ENCODE measurements around the gene SPRED1. TPM values are rescaled to one million over a fixed set of nuclear protein-coding genes. Genes with fewer than 3 reads are reported as not detected.

Gene SPRED1
- total RNA-seq (7.3 TPM), polyA plus RNA-seq (5.3 TPM)
- long read RNA-seq, donor 1, result 0 reads
- long read RNA-seq, donor 2, result 0 reads
- long read RNA-seq, donor 3, full-length matches to known transcripts, result 2 of 2 reads
- long read RNA-seq, donor 3, partial matches to known transcripts, result 0 of 2 reads
- long read RNA-seq, donor 3, other reads (novel, unspliced or antisense), result 0 of 2 reads
- long read RNA-seq, donor 4, full-length matches to known transcripts, result 1 of 1 reads
- long read RNA-seq, donor 4, partial matches to known transcripts, result 0 of 1 reads
- long read RNA-seq, donor 4, other reads (novel, unspliced or antisense), result 0 of 1 reads
- long read RNA-seq, donor 5, full-length matches to known transcripts, result 4 of 4 reads
- long read RNA-seq, donor 5, partial matches to known transcripts, result 0 of 4 reads
- long read RNA-seq, donor 5, other reads (novel, unspliced or antisense), result 0 of 4 reads
- long read RNA-seq, donor 6, result 0 reads
- long read RNA-seq, donor 7, result 0 reads
- long read RNA-seq, donor 8, full-length matches to known transcripts, result 1 of 1 reads
- long read RNA-seq, donor 8, partial matches to known transcripts, result 0 of 1 reads
- long read RNA-seq, donor 8, other reads (novel, unspliced or antisense), result 0 of 1 reads
- long read RNA-seq, donor 9, full-length matches to known transcripts, result 2 of 2 reads
- long read RNA-seq, donor 9, partial matches to known transcripts, result 0 of 2 reads
- long read RNA-seq, donor 9, other reads (novel, unspliced or antisense), result 0 of 2 reads
- long read RNA-seq, donor 10, full-length matches to known transcripts, result 2 of 2 reads
- long read RNA-seq, donor 10, partial matches to known transcripts, result 0 of 2 reads
- long read RNA-seq, donor 10, other reads (novel, unspliced or antisense), result 0 of 2 reads

- Histone ChIP-seq H3K4me3 (ENCODE audit: low read length in 2 of 2) (peak within 1 kb of the TSS; percentile 61 to 81), H3K27ac (ENCODE audit: low read depth in 1 of 2, low read length in 1 of 2) (peak within 1 kb of the TSS; percentile 79 to 81), H3K9me3 (ENCODE audit: control insufficient read depth in 2 of 2, insufficient read depth in 1 of 2, low read length in 1 of 2) (no peaks in the 10 kb centered on the region), H3K27me3 (ENCODE audit: control insufficient read depth in 2 of 2, insufficient read depth in 1 of 2, low read length in 1 of 2) (peaks cover 24 to 45% of the 10 kb centered on the region in 2 donors), H3K36me3 (ENCODE audit: control insufficient read depth in 2 of 2, insufficient read depth in 2 of 2, low read length in 1 of 2) (no peaks in the 10 kb centered on the region), H3K4me1 (ENCODE audit: control insufficient read depth in 2 of 2, insufficient read depth in 2 of 2, low read length in 2 of 2) (peaks cover 3 to 11% of the 10 kb centered on the region in 2 donors)
- DNase-seq (ENCODE audit: low read depth in 6 of 9, low spot score in 9 of 9), result peak in 4 of 9 donors; percentile 2 to 34 (median 8)
- WGBS, result under 1% methylated on average over 75 of the region's 75 CpGs
Measured at GRCh38 chr15:38252481-38253350, at the start of gene SPRED1. SPRED1 (plus strand) TSS chr15:38252836; CDS start chr15:38253186, 350 bp downstream.

- H3K9me3 ChIP-seq (ENCODE audit: control insufficient read depth in 2 of 2, insufficient read depth in 1 of 2, low read length in 1 of 2), result no peaks in the 10 kb centered on the region
- H3K36me3 ChIP-seq (ENCODE audit: control insufficient read depth in 2 of 2, insufficient read depth in 2 of 2, low read length in 1 of 2), result no peaks in the 10 kb centered on the region
- 94% methylated on average over 3 of the region's 3 CpGs for WGBS
- no peaks in the 10 kb centered on the region for H3K4me1 ChIP-seq (ENCODE audit: control insufficient read depth in 2 of 2, insufficient read depth in 2 of 2, low read length in 2 of 2)
- no peak for DNase-seq (ENCODE audit: low read depth in 6 of 9, low spot score in 9 of 9)
- no peak overlapping the region for H3K27ac ChIP-seq (ENCODE audit: low read depth in 1 of 2, low read length in 1 of 2)
- no peaks in the 10 kb centered on the region for H3K27me3 ChIP-seq (ENCODE audit: control insufficient read depth in 2 of 2, insufficient read depth in 1 of 2, low read length in 1 of 2)
- H3K4me3 ChIP-seq (ENCODE audit: low read length in 2 of 2), result no peak overlapping the region
Measured at GRCh38 chr15:38205526-38206272, 46.9 kb upstream of the SPRED1 start.

GRCh38 chr15:38207621-38208020, 45.0 kb upstream of the SPRED1 start:
- H3K36me3 ChIP-seq (ENCODE audit: control insufficient read depth in 2 of 2, insufficient read depth in 2 of 2, low read length in 1 of 2), result no peaks in the 10 kb centered on the region
- H3K9me3 ChIP-seq (ENCODE audit: control insufficient read depth in 2 of 2, insufficient read depth in 1 of 2, low read length in 1 of 2), result no peaks in the 10 kb centered on the region
- no peak for DNase-seq (ENCODE audit: low read depth in 6 of 9, low spot score in 9 of 9)
- no peak overlapping the region for H3K27ac ChIP-seq (ENCODE audit: low read depth in 1 of 2, low read length in 1 of 2)
- no peak overlapping the region for H3K4me3 ChIP-seq (ENCODE audit: low read length in 2 of 2)
- H3K4me1 ChIP-seq (ENCODE audit: control insufficient read depth in 2 of 2, insufficient read depth in 2 of 2, low read length in 2 of 2), result no peaks in the 10 kb centered on the region
- H3K27me3 ChIP-seq (ENCODE audit: control insufficient read depth in 2 of 2, insufficient read depth in 1 of 2, low read length in 1 of 2), result no peaks in the 10 kb centered on the region
- WGBS, result 95% methylated on average over 2 of the region's 2 CpGs

- no peak overlapping the region for H3K4me3 ChIP-seq (ENCODE audit: low read length in 2 of 2)
Measured at GRCh38 chr15:38208206-38208605, 44.4 kb upstream of the SPRED1 start.

GRCh38 chr15:38208779-38209178, 43.9 kb upstream of the SPRED1 start:
- no peak for DNase-seq (ENCODE audit: low read depth in 6 of 9, low spot score in 9 of 9)
- Histone ChIP-seq H3K27me3 (ENCODE audit: control insufficient read depth in 2 of 2, insufficient read depth in 1 of 2, low read length in 1 of 2) (no peaks in the 10 kb centered on the region), H3K27ac (ENCODE audit: low read depth in 1 of 2, low read length in 1 of 2) (no peak overlapping the region), H3K9me3 (ENCODE audit: control insufficient read depth in 2 of 2, insufficient read depth in 1 of 2, low read length in 1 of 2) (no peaks in the 10 kb centered on the region), H3K36me3 (ENCODE audit: control insufficient read depth in 2 of 2, insufficient read depth in 2 of 2, low read length in 1 of 2) (no peaks in the 10 kb centered on the region), H3K4me1 (ENCODE audit: control insufficient read depth in 2 of 2, insufficient read depth in 2 of 2, low read length in 2 of 2) (no peaks in the 10 kb centered on the region), H3K4me3 (ENCODE audit: low read length in 2 of 2) (no peak overlapping the region)
- 98% methylated on average over 2 of the region's 2 CpGs for WGBS

More at GRCh38 chr15:38208206-38208605, 44.4 kb upstream of the SPRED1 start:
- H3K4me1 ChIP-seq (ENCODE audit: control insufficient read depth in 2 of 2, insufficient read depth in 2 of 2, low read length in 2 of 2), result no peaks in the 10 kb centered on the region
- no peak overlapping the region for H3K27ac ChIP-seq (ENCODE audit: low read depth in 1 of 2, low read length in 1 of 2)
- WGBS, result 92% methylated on average over 1 of the region's 1 CpG
- H3K9me3 ChIP-seq (ENCODE audit: control insufficient read depth in 2 of 2, insufficient read depth in 1 of 2, low read length in 1 of 2), result no peaks in the 10 kb centered on the region
- DNase-seq (ENCODE audit: low read depth in 6 of 9, low spot score in 9 of 9), result no peak
- H3K27me3 ChIP-seq (ENCODE audit: control insufficient read depth in 2 of 2, insufficient read depth in 1 of 2, low read length in 1 of 2), result no peaks in the 10 kb centered on the region
- no peaks in the 10 kb centered on the region for H3K36me3 ChIP-seq (ENCODE audit: control insufficient read depth in 2 of 2, insufficient read depth in 2 of 2, low read length in 1 of 2)

- H3K4me1 ChIP-seq (ENCODE audit: control insufficient read depth in 2 of 2, insufficient read depth in 2 of 2, low read length in 2 of 2), result no peaks in the 10 kb centered on the region
- no peak for DNase-seq (ENCODE audit: low read depth in 6 of 9, low spot score in 9 of 9)
- no peaks in the 10 kb centered on the region for H3K36me3 ChIP-seq (ENCODE audit: control insufficient read depth in 2 of 2, insufficient read depth in 2 of 2, low read length in 1 of 2)
- no peak overlapping the region for H3K27ac ChIP-seq (ENCODE audit: low read depth in 1 of 2, low read length in 1 of 2)
- H3K4me3 ChIP-seq (ENCODE audit: low read length in 2 of 2), result no peak overlapping the region
- H3K9me3 ChIP-seq (ENCODE audit: control insufficient read depth in 2 of 2, insufficient read depth in 1 of 2, low read length in 1 of 2), result no peaks in the 10 kb centered on the region
- H3K27me3 ChIP-seq (ENCODE audit: control insufficient read depth in 2 of 2, insufficient read depth in 1 of 2, low read length in 1 of 2), result no peaks in the 10 kb centered on the region
Measured at GRCh38 chr15:38211249-38211648, 41.4 kb upstream of the SPRED1 start.

GRCh38 chr15:38211811-38212210, 40.8 kb upstream of the SPRED1 start:
- no peak overlapping the region for H3K4me3 ChIP-seq (ENCODE audit: low read length in 2 of 2)
- no peaks in the 10 kb centered on the region for H3K36me3 ChIP-seq (ENCODE audit: control insufficient read depth in 2 of 2, insufficient read depth in 2 of 2, low read length in 1 of 2)
- 97% methylated on average over 4 of the region's 4 CpGs for WGBS
- no peaks in the 10 kb centered on the region for H3K9me3 ChIP-seq (ENCODE audit: control insufficient read depth in 2 of 2, insufficient read depth in 1 of 2, low read length in 1 of 2)
- no peak overlapping the region for H3K27ac ChIP-seq (ENCODE audit: low read depth in 1 of 2, low read length in 1 of 2)
- no peaks in the 10 kb centered on the region for H3K4me1 ChIP-seq (ENCODE audit: control insufficient read depth in 2 of 2, insufficient read depth in 2 of 2, low read length in 2 of 2)
- H3K27me3 ChIP-seq (ENCODE audit: control insufficient read depth in 2 of 2, insufficient read depth in 1 of 2, low read length in 1 of 2), result no peaks in the 10 kb centered on the region
- DNase-seq (ENCODE audit: low read depth in 6 of 9, low spot score in 9 of 9), result no peak

- no peak for DNase-seq (ENCODE audit: low read depth in 6 of 9, low spot score in 9 of 9)
- 94% methylated on average over 3 of the region's 3 CpGs for WGBS
- H3K27ac ChIP-seq (ENCODE audit: low read depth in 1 of 2, low read length in 1 of 2), result no peak overlapping the region
- peaks cover 0 to 7% of the 10 kb centered on the region in 2 donors for H3K4me1 ChIP-seq (ENCODE audit: control insufficient read depth in 2 of 2, insufficient read depth in 2 of 2, low read length in 2 of 2)
- no peak overlapping the region for H3K4me3 ChIP-seq (ENCODE audit: low read length in 2 of 2)
- no peaks in the 10 kb centered on the region for H3K36me3 ChIP-seq (ENCODE audit: control insufficient read depth in 2 of 2, insufficient read depth in 2 of 2, low read length in 1 of 2)
- H3K27me3 ChIP-seq (ENCODE audit: control insufficient read depth in 2 of 2, insufficient read depth in 1 of 2, low read length in 1 of 2), result no peaks in the 10 kb centered on the region
- no peaks in the 10 kb centered on the region for H3K9me3 ChIP-seq (ENCODE audit: control insufficient read depth in 2 of 2, insufficient read depth in 1 of 2, low read length in 1 of 2)
Measured at GRCh38 chr15:38212729-38213351, 39.8 kb upstream of the SPRED1 start.

All from thymus (tissue), 14 donors.